HepG2 (cell line): Measurements from ENCODE around the gene PLA2R1.

ENCODE experiments used
- BRF2 ChIP-seq: sonication (generic); formaldehyde crosslinking; IDR thresholded peaks from 2 replicates; pipeline ENCODE4 v1.8.1; 2022; ENCODE audit warnings: mild to moderate bottlenecking, missing genetic modification reagents
- CTCF ChIP-seq: sonication (generic); formaldehyde crosslinking; IDR thresholded peaks from 2 replicates; pipeline ENCODE4 v1.5.0; 2020; ENCODE audit warnings: mild to moderate bottlenecking, missing genetic modification reagents, moderate library complexity
- GABPB1 ChIP-seq: IDR thresholded peaks from 2 replicates; pipeline ENCODE4 v1.6.1; 2016; ENCODE audit warnings: mild to moderate bottlenecking, missing genetic modification reagents, moderate library complexity, missing compliant biosample characterization
- MYNN ChIP-seq: sonication (generic); formaldehyde crosslinking; IDR thresholded peaks from 2 replicates; pipeline ENCODE4 v1.4.0; 2020; ENCODE audit warnings: mild to moderate bottlenecking, low read depth, missing genetic modification reagents
- NR2F6 ChIP-seq, 2 experiments: IDR thresholded peaks; 2 replicates each; pipeline ENCODE4 v1.6.1; 2016; ENCODE audit warnings: antibody characterized with exemption in 1 of 2, mild to moderate bottlenecking in 1 of 2
- RAD21 ChIP-seq: fragments of 450-650 bp; formaldehyde crosslinking; IDR thresholded peaks from 2 replicates; pipeline ENCODE4 v1.5.0; 2020; ENCODE audit warnings: mild to moderate bottlenecking
- SP2 ChIP-seq: sonication (generic); formaldehyde crosslinking; IDR thresholded peaks from 2 replicates; pipeline ENCODE4 v1.5.1; 2020; ENCODE audit warnings: mild to moderate bottlenecking, missing genetic modification reagents
- TCF7 ChIP-seq: sonication (generic); IDR thresholded peaks from 2 replicates; pipeline ENCODE4 v1.6.1; 2016; ENCODE audit warnings: antibody characterized with exemption, low read depth
- TCF7L2 ChIP-seq: IDR thresholded peaks from 2 replicates; pipeline ENCODE4 v1.6.1; 2011; ENCODE audit warnings: mild to moderate bottlenecking, low read depth, low read length, moderate library complexity
- TSC22D2 ChIP-seq: sonication (generic); formaldehyde crosslinking; IDR thresholded peaks from 2 replicates; pipeline ENCODE4 v1.5.1; 2020; ENCODE audit warnings: missing genetic modification reagents, mild to moderate bottlenecking, borderline replicate concordance
- ZBTB26 ChIP-seq: IDR thresholded peaks from 2 replicates; pipeline ENCODE4 v1.6.1; 2016; ENCODE audit warnings: missing compliant biosample characterization, missing genetic modification reagents, borderline replicate concordance
- ZHX1 ChIP-seq: sonication (generic); formaldehyde crosslinking; IDR thresholded peaks from 2 replicates; pipeline ENCODE4 v1.8.1; 2022; ENCODE audit warnings: low read depth, mild to moderate bottlenecking, missing genetic modification reagents
- ZNF562 ChIP-seq: sonication (generic); formaldehyde crosslinking; IDR thresholded peaks from 2 replicates; pipeline ENCODE4 v1.8.0; 2022; ENCODE audit warnings: missing genetic modification reagents, borderline replicate concordance
- ZNF670 ChIP-seq: sonication (generic); formaldehyde crosslinking; IDR thresholded peaks from 2 replicates; pipeline ENCODE4 v1.8.0; 2022; ENCODE audit warnings: mild to moderate bottlenecking, missing genetic modification reagents, borderline replicate concordance

- TF ChIP-seq GABPB1 (CRISPR knock-in tag) (no peak), ZHX1 (no peak), CTCF (CRISPR knock-in tag) (no peak), TCF7 (no peak), SP2 (CRISPR knock-in tag) (no peak), BRF2 (CRISPR knock-in tag) (no peak), ZNF670 (CRISPR knock-in tag) (no peak), MYNN (CRISPR knock-in tag) (no peak), ZNF562 (CRISPR knock-in tag) (no peak), TSC22D2 (CRISPR knock-in tag) (no peak), NR2F6 (IDR thresholded peaks at IDR 0.05) (no peak), NR2F6 (CRISPR knock-in tag; IDR thresholded peaks at IDR 0.05) (no peak), TCF7L2 (no peak), ZBTB26 (CRISPR knock-in tag) (no peak), RAD21 (CRISPR knock-in tag) (no peak)
These were observed 136.4 kb downstream of the PLA2R1 start for GRCh38 chr2:159925975-159926374.
